Amniotic epithelial cell (primary cell): Measurements from ENCODE around the gene HLF.
"Not testable (repeated sequence)": the region's sequence is repeated elsewhere in the genome, so short reads cannot be mapped to it uniquely, and the experiment has no call there.

Experiments
- DNase-seq: peaks from one replicate; pipeline ENCODE4 v3.0.0-alpha.2; 2010; ENCODE audit warnings: low read depth

Gene HLF

DNA sequence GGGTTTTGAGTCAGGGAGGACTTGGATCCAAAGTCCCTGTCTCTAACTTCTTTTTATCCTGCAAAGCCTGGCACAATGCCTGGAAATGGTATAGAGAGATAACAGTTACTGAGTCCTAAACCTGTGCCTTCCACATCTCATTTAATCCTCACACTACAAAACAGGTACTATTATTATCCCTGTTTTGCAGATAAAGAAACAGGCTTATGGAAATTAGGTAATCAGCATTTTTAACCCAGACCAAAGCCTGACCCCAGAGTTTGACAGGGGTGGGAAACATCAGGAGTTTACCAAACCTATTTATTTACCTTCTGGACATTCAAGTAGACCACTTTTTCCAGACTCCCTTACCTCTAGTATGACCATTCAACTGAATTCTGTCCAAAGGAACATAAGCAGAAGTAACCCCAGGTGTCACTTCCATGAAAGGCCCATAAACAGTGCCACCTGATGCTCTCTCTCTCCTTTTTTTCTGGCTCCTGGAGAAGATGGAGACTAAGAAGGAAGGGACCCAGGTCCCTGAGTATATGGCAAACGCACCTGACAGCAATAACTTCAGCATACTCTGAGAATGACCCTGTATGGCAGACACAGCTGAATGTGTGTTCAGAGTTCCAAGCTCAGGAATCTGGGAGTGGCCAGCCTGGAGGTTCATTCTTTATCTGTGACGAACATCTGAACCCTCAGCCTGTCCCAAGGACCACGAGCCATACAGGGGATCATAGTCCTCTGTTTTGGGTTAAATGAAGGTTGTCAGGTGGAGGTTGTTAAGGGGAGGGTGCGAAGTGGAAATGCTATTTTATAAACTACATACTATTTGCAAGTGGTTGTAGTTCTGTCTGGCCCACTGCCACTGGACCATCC lies 62.7 kb downstream of the HLF start:
- no peak for DNase-seq

DNA sequence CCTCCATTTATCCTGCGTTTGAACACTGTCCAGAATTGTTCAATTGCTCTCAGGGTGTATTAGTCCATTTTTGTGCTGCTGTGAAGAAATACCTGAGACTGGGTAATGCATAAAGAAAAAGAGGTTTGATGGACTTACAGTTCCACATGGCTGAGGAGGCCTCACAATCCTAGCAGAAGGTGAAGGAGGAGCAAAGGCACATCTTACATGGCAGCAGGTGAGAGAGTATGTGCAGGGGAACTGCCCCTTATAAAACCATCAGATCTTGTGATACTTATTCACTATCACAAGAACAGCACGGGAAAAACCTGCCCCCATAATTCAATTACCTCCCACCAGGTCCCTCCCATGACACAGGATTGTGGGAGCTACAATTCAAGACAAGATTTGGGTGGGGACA lies 63.8 kb downstream of the HLF start:
- not testable (repeated sequence) for DNase-seq

DNA sequence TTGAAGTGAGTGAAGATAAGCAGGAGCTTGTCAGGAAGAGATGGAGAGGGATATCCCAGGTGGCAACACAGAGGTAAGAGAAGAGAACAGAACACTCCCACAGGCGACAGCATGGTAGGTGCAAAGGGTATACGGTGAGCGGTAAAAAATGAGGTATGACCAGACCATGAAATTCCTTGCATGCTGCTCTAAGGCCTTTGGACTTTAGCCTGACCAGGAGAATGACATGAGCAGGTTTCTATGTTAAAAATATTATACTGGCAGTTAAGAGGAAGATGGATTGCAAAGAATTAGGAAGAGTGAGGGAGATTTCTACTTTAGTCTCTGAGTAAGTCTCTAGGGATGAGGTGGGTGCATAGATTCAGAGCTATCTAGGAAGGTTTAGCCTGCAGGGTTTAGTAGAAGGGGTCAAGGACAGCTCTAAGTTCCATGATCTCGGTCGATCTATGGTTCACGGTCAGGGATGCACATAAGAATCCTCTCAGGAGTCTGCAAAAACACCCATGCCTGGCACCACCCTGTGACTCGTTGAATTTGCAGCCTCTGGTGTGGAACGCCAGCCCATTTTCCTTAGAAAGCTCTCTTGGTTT lies 65.7 kb downstream of the HLF start:
- no peak for DNase-seq

DNA sequence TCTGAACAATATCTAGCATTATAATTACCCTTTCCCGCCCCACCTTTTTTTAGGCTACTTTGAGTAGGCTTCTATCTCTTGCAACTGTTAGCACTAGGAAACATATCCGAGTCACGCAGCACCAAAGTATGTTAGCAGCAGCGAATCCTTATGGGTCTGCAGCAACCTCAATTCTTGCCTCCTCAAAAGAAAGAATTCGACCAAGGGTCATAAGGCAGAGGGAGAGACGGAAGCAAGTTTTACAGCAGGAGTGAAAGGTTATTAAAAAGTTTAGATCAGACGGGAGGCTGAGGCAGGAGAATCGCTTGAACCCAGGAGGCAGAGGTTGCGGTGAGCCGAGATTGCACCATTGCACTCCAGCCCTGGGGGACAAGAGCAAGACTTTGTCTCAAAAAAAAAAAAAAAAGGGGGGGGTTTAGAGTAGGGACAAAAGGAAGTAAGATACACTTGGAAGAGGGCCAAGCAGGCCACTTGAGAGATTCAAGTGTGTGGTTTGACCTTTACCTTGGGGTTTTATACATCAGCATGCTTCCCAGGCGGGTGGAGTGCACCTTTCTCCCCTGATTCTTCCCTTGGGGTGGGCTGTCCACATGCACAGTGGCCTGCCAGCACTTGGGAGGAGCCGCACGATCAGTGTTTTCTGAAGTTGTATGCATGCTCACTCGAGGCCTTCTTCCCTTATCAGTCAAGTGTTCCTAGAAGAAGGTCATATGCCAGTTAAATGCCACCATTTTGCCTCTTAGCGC lies 67.7 kb downstream of the HLF start:
- no peak for DNase-seq

DNA sequence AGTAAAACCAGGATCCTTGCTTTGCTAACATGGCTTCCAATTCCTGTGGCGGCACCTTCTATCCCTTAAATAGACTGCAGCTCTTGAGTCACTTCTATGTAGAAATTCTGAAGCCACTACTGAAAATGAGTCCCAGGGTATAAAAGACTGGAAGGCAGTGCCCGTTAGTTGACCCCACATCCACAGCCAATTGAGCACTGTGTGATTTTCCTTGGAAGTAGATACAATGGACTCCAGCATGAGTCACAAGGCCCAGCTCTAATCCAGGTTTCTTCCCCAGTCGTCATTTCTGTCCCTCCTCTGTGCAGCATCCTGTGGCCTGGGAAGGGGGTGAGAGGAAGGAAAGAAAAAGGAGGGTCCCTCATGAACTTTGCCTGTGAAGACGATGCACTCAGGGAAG lies 69.5 kb downstream of the HLF start:
- no peak for DNase-seq

DNA sequence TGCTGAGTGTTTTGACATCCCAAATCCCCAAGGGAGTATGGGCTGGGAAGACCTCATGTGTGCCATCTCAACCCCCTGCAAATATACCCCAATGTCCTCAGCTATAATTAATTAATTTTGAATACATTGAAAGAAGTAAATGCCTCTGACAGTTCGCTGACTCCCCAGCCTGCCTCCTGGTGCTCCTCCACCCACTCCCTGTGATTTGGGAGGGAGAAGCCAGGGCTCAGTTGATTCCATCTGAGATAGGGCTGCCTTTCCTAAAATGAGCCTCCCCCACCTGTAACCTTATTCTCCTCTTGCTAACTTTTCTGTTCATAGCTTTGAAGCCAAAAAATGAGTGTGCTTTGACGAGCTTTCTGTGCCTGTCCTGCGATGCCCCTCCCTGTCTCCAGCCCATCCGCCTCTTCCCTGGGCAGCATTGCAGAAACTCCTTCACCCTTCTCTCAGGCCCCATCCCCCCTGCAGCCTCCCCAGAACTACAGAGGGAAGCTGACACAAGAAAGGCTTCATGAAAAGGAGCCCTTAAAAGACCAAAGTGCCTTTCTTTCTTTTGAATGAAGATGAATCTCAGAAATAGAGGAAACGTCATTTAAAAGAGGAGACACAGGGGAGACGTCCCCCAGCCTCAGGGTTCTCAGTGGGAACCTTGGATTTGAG lies 70.3 kb downstream of the HLF start:
- no peak for DNase-seq

DNA sequence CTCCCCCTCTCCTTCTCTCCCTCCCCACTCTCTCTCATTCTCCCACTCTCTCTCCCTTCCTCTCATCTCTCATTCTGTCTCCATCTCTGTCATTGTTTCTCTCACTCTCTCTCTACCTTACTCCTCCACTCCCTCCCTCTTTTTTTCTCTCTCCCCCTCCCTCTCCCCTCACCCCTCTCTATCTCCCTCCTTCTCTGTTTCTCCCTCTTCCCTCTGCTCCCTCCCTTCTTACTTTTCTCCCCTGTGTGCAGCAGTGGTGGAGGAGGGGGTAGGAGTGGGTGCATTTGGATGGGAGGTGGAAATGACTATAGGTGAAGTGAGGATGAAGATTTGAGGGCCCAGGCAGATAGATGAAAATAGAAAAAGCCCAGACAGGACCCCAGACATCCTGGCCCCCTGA lies 70.9 kb downstream of the HLF start:
- no peak for DNase-seq

DNA sequence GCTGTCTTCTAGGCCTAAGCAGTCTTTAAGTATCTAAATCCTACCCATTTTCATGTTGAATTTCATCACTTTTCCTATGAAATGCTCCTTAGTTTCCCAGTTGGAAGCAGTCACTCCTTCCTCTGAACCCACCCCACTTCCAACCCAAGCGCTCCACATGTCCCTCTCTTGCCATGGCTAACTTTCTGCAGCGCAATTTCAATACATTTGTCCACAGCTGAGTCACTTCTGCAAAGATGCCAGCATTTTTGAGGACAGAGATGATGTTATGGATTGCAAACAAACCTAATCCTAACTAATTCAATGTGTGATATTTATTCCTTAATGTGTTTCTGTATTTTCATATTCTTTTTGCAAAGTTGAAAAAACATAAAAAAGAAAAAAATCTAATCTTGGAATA lies 71.7 kb downstream of the HLF start:
- DNase-seq = no peak

DNA sequence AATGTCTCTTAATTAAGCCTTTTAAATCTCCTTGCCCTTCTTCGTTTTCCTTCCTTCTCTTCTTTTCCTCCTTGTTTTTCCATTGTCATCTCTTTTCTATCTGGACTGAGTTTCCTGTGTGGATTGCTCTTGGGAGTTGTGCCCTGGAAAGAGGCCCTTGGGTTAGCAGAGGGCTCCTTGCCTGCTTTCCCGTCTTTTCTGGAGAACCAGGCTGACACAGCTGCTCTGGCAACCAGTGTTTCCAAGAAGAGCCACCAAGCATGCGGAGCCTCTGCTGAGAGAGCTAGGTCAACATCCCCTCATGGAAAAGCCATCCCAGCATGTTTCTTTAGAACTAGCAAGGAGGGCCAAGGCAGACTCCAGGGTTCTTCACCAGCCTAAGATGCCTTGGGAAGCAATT lies 75.4 kb downstream of the HLF start:
- no peak for DNase-seq

DNA sequence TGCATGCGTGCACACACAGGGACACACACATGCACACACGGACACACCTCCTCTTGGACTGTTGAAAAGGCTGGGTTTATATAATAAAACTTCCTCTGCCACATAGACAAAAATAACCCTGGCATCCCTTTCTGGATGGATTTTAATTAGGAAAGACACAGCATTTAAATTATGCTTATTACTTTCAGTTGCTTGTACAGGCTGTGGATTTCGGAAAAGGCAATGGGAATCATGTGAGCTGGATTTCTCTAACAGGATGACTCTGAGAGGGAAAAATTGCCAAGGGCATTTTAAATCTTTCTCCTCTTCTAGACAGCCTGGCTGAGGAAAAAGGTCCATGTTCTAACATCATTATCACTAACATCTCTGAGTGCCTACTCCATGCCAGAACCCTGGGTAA lies 75.9 kb downstream of the HLF start:
- no peak for DNase-seq

DNA sequence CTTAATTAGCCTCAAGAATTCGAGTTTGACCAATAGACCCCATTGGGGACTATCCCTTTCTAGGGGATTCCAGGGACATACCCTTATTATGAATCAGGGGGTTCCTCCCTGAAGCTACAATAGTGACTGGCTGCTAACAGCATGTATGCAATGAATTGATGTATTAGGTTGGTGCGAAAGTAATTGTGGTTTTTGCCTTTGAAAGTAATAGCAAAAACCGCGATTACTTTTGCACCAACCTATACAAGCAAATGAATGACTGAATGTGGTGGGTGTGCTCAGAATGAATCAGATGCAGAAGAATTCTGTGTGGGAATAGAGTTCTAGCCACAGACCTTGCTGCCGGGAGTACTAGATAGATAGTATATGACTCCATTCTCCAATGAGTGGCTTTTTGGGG lies 76.7 kb downstream of the HLF start:
- DNase-seq = peak; percentile 80

DNA sequence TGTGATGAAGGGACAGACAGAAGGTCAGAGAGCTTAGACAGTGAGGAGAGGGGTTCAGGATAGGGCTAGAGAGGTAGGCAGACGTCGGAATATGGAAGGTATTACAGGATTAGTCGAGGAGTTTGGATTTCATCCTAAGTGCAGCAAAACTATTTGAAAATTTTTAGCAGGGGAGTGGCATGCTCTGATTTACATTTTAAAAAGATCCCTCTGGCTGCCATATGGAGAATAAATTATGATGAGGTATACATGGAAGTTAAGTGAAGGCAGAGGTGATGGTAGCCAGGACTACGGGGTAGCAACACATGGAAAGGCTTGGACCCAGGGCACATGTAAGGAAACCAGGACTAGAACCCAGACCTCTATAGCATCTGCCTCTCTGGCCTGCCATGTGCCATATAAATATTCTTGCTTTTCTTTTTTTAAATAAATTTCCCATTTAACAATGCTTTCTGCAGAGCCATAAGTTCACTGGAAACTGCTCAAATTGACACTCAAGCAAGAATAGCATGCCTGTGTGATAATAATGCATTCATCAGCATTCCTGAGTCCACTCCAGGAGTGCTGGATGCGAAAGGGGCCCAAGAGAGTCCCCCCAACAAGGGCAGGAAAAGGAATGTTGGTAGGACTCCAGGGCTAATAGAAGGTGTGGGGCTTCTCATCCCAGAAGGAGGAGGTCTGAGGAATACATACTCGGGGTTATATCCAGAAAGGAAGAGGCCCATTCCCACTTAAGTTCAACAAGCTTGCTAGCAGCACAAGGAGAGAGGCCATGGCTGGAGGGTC lies 78.2 kb downstream of the HLF start:
- DNase-seq = no peak

DNA sequence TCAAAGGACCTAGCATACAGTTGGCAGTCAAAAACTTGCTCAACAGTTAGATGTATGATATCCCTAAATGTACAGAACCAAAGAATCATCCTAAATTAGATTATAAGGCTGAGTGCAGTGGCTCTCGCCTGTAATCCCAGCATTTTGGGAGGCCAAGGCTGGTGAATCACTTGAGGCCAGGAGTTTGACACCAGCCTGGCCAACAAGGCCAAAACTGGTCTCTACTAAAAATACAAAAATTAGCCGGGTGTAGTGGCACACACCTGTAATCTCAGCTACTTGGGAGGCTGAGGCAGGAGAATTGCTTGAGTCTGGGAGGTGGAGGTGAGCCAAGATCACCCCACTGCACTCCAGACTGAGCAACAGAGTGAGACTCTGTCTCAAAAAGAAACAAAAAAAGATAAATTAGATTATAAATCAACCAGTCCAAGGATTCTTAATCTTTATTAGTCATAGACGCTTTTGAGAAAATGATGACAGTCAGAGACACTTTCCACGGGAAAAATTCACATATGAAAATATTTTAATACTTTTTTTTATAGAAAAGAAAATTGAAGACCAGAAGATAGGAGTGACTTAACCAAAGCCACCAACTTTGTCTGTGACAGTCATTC lies 79.2 kb downstream of the HLF start:
- DNase-seq = no peak

DNA sequence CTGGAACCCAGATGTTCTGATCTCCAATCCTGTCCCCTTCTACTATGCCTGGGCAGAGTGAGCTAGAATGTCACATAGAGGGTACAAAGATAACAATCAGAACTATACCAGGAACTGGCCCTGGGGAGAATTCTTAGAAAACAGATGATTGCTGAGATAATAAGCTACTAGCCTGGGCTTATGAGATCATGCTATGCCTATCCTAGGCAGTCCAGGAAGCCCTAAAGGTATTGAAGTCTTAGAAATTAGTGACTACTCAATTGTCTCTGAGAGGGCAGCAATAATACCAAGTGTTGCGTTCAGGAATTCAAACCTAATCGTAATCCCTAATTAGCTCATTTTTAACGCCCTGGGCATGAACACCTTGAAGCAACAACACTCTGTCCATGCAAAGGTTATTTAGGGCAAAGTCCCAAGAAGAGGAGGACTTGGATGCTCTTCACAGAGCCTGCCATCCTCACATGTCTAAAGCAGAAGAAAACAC lies 79.8 kb downstream of the HLF start:
- no peak for DNase-seq

DNA sequence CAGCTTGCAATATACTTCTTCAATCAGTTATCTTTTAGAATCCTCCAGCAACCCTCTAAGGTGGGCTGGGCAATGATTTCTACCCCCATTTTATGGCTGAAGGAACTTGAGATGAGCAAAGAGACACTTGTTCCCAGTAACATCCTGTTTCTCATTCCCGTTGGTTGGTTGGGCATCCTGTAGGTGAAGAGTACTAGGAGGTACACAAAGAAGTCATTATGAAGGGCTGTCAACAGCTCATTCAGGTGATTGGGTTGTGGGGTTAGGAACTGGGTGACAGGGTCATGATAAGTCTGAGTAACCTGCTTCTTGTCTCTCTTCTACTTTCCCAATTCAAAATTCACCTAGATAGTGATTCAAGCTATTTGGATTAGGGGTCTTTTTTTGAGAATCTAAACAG lies 80.4 kb downstream of the HLF start:
- DNase-seq = no peak

DNA sequence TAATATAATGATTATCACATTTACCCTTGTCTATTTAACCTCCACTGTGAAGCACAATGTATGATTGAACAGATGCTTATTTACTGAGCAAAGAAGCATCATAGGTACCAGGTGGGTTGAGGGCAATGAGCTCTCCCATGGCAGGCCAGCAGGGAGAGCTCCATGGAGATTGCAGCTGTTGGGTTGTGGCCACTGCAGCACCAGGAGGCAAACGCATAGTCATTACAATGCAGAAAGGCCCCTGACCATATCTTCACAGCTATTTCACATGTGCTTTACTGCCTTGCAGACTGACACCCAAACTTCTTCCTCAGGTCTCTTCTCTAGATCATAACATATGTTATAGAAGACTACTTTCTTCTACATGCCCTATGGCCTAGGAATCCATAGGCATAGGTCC lies 81.9 kb downstream of the HLF start:
- DNase-seq = no peak

DNA sequence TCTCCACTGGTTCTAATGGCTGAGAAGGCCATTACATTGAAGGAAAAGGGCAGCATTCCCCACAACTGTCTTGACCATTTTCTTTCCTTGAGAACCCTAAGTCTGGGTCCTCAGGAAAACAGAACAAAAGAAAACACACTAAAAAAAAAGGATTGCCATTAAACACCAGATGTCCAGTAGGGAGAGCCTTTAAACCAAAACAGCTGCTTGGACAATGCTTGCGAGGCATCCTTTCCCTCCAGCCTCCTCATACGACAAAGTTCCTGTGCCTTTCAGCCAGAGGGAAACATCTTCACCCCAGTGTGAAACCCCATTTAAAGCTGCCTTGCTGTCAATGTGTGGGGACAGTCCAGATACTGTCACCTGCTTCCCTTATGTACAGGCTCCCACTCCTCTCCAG lies 82.6 kb downstream of the HLF start:
- DNase-seq = no peak

DNA sequence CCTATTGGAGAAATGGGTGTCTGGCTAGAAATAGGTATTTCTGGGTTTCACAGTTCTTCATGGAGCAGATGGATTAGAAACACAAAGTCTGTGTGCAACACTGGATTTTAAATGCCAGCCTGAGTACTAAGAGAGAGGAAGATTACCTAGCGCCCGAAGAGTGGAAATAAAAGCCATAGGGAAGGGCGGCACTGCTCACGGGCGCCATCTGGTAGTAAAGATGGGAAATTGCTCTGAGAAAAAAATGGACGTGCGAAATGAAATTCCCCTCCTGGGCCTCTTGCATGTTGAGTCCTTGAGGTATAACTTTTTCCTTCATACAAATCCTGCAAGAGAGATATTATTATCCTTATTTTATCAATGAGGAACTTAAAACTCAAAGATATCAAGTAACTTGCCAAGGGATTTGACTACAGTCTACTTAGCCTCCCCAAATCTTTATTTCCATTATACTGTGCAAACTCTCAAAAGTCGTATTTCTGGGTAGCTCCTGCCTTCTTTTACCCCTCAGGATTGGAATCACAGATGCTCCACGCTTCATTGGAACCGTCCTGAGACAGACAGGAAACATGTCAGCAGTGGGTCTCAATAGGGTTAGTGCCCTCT lies 84.1 kb downstream of the HLF start:
- DNase-seq = peak; percentile 41

DNA sequence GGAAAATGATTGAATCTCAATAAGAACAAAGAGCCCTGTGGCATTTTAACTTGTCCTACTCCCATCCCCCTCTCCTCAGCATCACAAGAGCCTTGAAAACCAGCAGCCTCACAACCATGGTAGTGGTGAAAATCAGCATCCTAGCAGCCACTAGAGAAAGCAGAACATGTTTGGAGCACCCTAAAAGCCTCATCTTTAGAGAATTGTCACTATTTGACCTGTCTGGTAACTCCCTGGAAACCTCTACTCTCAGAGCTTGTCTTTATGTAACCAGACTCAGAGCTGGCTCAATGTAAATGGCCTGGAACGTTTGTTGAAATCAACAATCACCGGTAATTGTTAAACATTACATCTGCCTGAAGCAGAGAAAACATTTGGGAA lies 86.1 kb downstream of the HLF start:
- DNase-seq = no peak

DNA sequence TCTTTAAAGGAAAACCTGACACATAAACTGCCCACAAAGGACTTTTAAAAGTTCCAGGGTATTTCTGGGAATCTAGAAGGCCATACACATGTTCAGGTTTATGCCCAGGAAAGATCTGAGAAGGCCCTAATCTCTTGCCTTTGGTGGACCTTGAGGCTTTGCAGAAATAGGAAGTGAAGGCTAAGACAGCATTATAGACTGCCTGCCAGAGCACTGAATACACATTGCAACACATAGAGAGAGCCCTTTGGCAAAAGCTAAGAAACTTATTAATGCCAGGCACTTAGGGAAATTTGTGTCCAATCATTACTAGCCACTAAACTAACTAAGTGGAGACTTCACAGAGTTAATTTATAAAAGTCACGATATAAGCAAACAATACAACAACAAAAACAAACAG lies 86.5 kb downstream of the HLF start:
- DNase-seq = peak; percentile 6

DNA sequence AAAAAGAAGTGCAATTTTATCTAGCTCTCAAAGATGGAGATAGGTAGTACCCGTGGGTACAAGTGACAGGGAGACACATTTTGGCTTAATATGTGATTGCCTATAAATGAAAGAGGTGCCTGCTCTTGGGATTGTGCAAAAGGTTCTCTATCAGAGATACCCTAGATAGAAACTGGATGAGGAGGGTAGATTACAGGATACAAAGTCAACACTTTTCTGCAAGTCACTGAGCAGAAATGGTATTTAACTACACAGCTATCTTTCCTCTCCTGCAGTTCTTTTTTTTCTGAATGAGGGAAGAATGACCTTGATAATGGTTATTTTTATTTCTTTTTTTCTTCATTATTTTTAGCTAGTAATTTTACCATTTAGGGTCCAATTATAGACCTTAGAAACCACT lies 89.2 kb downstream of the HLF start:
- no peak for DNase-seq
